ENCODE data around the gene GPNMB. TPM values are rescaled to one million over a fixed set of nuclear protein-coding genes. Genes with fewer than 3 reads are reported as not detected.
A peak's percentile ranks its signal among the peaks of the same experiment; 100 is the strongest.

The GPNMB gene
- total RNA-seq, 1 donor from 2014 or later, result 2.7 TPM

- Mint-ChIP-seq H3K4me1 (peaks cover 25% of the 10 kb centered on the region), H3K36me3 (no peaks in the 10 kb centered on the region), H3K27me3 (ENCODE audit: low read depth) (no peaks in the 10 kb centered on the region), H3K27ac (no peak overlapping the region), H3K9me3 (no peaks in the 10 kb centered on the region), H3K4me3 (no peak overlapping the region)
- DNase-seq (ENCODE audit: low spot score in 2 of 2, unreplicated experiment in 2 of 2), result no peak
- TF ChIP-seq CTCF (IDR thresholded peaks at IDR 0.05; ENCODE audit: unreplicated experiment), result no peak
Observed at GRCh38 chr7:23295401-23295697, 48.8 kb downstream of the GPNMB start.

- peaks cover 10% of the 10 kb centered on the region for H3K36me3 Mint-ChIP-seq
- TF ChIP-seq CTCF (IDR thresholded peaks at IDR 0.05; ENCODE audit: unreplicated experiment), result no peak
- H3K27me3 Mint-ChIP-seq (ENCODE audit: low read depth), result no peaks in the 10 kb centered on the region
- H3K4me3 Mint-ChIP-seq, result peak overlapping the region; percentile 89
- no peak for DNase-seq (ENCODE audit: low spot score in 2 of 2, unreplicated experiment in 2 of 2)
- H3K9me3 Mint-ChIP-seq, result no peaks in the 10 kb centered on the region
- H3K27ac Mint-ChIP-seq, result peak overlapping the region; percentile 99
- H3K4me1 Mint-ChIP-seq, result peaks cover 34% of the 10 kb centered on the region
Observed at GRCh38 chr7:23298141-23298881, 51.7 kb downstream of the GPNMB start.

- H3K27me3 Mint-ChIP-seq (ENCODE audit: low read depth), result no peaks in the 10 kb centered on the region
- H3K36me3 Mint-ChIP-seq, result peaks cover 11% of the 10 kb centered on the region
- H3K9me3 Mint-ChIP-seq, result no peaks in the 10 kb centered on the region
- H3K4me3 Mint-ChIP-seq, result peak within 1 kb of the TSS; percentile 89
- peaks cover 34% of the 10 kb centered on the region for H3K4me1 Mint-ChIP-seq
- DNase-seq (ENCODE audit: low spot score in 2 of 2, unreplicated experiment in 2 of 2), result peak; percentile 88 to 95
- peak within 1 kb of the TSS; percentile 99 for H3K27ac Mint-ChIP-seq
- no peak for TF ChIP-seq CTCF (IDR thresholded peaks at IDR 0.05; ENCODE audit: unreplicated experiment)
Observed at GRCh38 chr7:23298885-23299769, 52.6 kb downstream of the GPNMB start, which contains the start of gene MALSU1. TSS of gene MALSU1 (plus strand) at chr7:23299339. CDS start at chr7:23299353, 14 bp downstream.

GRCh38 chr7:23299770-23300300 is 53.3 kb downstream of the GPNMB start:
- TF ChIP-seq CTCF (IDR thresholded peaks at IDR 0.05; ENCODE audit: unreplicated experiment), result no peak
- Mint-ChIP-seq H3K27me3 (ENCODE audit: low read depth) (no peaks in the 10 kb centered on the region), H3K36me3 (peaks cover 18% of the 10 kb centered on the region), H3K4me3 (peak overlapping the region; percentile 89), H3K4me1 (peaks cover 34% of the 10 kb centered on the region), H3K9me3 (peaks cover 2% of the 10 kb centered on the region), H3K27ac (peak overlapping the region; percentile 99)
- no peak for DNase-seq (ENCODE audit: low spot score in 2 of 2, unreplicated experiment in 2 of 2)

- no peak overlapping the region for H3K4me3 Mint-ChIP-seq
- TF ChIP-seq CTCF (IDR thresholded peaks at IDR 0.05; ENCODE audit: unreplicated experiment), result no peak
- H3K9me3 Mint-ChIP-seq, result peaks cover 4% of the 10 kb centered on the region
- no peaks in the 10 kb centered on the region for H3K27me3 Mint-ChIP-seq (ENCODE audit: low read depth)
- peaks cover 55% of the 10 kb centered on the region for H3K36me3 Mint-ChIP-seq
- H3K4me1 Mint-ChIP-seq, result peaks cover 6% of the 10 kb centered on the region
- peak overlapping the region; percentile 44 for H3K27ac Mint-ChIP-seq
- DNase-seq (ENCODE audit: low spot score in 2 of 2, unreplicated experiment in 2 of 2), result no peak
Observed at GRCh38 chr7:23306936-23307521, 60.5 kb downstream of the GPNMB start.

Measured in mesothelial cell of epicardium (in vitro differentiated cells).